Bronchial epithelial cell (primary cell): ENCODE results near the gene FLNB. TPM values are rescaled to one million over a fixed set of nuclear protein-coding genes. Genes with fewer than 3 reads are reported as not detected.

Experiments used
- DNase-seq: peaks from one replicate; pipeline ENCODE4 v3.0.0-alpha.2; 2010; ENCODE audit warnings: low read depth
- FAIRE-seq: peaks from 2 replicates; lab custom pipeline; 2011; peaks lifted over from hg19 to GRCh38; lab: Jason Lieb, UNC
- H3K27me3 ChIP-seq: 2 replicates; pipeline ENCODE4 v1.5.1; 2011; ENCODE audit warnings: low read length; ENCODE audit not compliant: control insufficient read depth, insufficient read depth
- H3K36me3 ChIP-seq: 2 replicates; pipeline ENCODE4 v1.5.1; 2011; ENCODE audit warnings: low read length; ENCODE audit not compliant: control insufficient read depth, insufficient read depth
- H3K4me3 ChIP-seq: 2 replicates; pipeline ENCODE4 v1.5.1; 2011; ENCODE audit warnings: mild to moderate bottlenecking, low read depth, low read length, control low read depth
- total RNA-seq: library from RNA; depleted of rRNA; stranded (reverse); fragments of >200 nt; gene quantifications from 2 replicates; pipeline ENCODE4 v1.2.1, GENCODE V29; 2014
- TF ChIP-seq, protein P1 (sequence below): IDR thresholded peaks from 2 replicates; pipeline ENCODE4 v1.5.1; 2011; ENCODE audit warnings: mild to moderate bottlenecking, moderate library complexity, low read length, control low read depth, inconsistent platforms; ENCODE audit not compliant: insufficient read depth, severe bottlenecking

The FLNB gene
- total RNA-seq, 1 donor from 2014 or later, result 822 TPM

DNA sequence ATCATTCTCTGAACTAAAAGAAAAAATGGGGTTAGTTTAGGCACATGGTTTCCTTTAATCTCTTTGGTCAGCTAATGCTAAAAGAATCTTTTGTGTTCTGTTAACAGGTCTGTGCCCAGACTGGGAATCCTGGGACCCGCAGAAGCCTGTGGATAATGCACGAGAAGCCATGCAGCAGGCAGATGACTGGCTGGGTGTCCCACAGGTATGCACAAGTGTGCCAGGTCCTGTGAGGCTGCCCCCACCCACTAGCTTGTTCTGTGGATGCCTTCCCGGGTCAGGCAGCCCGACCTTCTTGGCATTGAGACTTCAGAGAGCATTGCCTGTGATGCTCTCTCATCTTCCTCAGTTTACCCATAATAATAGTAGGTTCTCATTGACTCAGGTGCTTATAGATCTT lies 70.4 kb downstream of the FLNB start:
- DNase-seq, result no peak
- no peak for FAIRE-seq
- Histone ChIP-seq H3K4me3 (no peak overlapping the region), H3K36me3 (peaks cover 28% of the 10 kb centered on the region), H3K27me3 (no peaks in the 10 kb centered on the region)
- TF ChIP-seq, protein P1, sequence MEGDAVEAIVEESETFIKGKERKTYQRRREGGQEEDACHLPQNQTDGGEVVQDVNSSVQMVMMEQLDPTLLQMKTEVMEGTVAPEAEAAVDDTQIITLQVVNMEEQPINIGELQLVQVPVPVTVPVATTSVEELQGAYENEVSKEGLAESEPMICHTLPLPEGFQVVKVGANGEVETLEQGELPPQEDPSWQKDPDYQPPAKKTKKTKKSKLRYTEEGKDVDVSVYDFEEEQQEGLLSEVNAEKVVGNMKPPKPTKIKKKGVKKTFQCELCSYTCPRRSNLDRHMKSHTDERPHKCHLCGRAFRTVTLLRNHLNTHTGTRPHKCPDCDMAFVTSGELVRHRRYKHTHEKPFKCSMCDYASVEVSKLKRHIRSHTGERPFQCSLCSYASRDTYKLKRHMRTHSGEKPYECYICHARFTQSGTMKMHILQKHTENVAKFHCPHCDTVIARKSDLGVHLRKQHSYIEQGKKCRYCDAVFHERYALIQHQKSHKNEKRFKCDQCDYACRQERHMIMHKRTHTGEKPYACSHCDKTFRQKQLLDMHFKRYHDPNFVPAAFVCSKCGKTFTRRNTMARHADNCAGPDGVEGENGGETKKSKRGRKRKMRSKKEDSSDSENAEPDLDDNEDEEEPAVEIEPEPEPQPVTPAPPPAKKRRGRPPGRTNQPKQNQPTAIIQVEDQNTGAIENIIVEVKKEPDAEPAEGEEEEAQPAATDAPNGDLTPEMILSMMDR, result no peak

DNA sequence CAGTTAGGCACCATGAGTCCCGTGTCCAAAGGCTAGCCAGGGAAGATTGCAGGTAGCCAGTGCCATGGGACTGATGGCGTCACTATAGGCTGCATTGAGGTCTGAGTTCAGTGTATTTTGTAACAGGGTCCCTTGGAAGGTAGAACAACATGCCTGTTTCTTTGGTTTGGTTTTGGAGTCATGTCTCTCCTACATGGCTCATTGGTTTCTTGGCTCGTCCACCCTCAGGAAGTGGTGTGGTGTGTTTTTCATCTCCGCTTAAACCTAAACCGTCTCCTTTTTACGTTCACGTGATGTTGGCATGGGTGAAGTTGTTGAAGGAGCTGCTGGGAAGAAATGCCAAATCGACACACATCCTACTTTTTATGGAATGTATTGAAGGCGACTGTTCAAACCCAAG lies 71.6 kb downstream of the FLNB start:
- Histone ChIP-seq H3K4me3 (no peak overlapping the region), H3K36me3 (peaks cover 28% of the 10 kb centered on the region), H3K27me3 (no peaks in the 10 kb centered on the region)
- FAIRE-seq (no peak), DNase-seq (no peak)
- TF ChIP-seq, protein P1, result no peak

DNA sequence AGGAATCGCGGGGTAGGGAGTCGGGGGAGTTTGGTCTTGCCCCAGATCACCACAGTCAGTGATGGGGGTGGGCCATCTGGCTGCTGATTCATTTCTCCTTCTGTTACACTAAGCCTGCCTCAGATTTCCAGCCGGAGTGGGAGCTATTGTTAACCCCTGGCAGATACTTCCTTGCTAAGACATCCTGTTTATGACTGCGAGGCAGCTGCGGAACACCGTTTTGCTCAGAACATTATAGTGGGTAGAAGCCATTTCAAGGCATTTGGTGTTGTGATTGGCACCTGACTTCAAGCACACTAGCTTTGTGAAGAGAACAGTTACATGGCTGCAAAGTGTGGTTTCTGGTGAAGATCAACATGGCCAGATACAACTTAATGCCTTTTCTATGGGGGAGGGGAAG lies 73.8 kb downstream of the FLNB start:
- H3K27me3 ChIP-seq, result no peaks in the 10 kb centered on the region
- peaks cover 22% of the 10 kb centered on the region for H3K36me3 ChIP-seq
- TF ChIP-seq, protein P1, result no peak
- FAIRE-seq, result no peak
- H3K4me3 ChIP-seq, result no peak overlapping the region
- no peak for DNase-seq

DNA sequence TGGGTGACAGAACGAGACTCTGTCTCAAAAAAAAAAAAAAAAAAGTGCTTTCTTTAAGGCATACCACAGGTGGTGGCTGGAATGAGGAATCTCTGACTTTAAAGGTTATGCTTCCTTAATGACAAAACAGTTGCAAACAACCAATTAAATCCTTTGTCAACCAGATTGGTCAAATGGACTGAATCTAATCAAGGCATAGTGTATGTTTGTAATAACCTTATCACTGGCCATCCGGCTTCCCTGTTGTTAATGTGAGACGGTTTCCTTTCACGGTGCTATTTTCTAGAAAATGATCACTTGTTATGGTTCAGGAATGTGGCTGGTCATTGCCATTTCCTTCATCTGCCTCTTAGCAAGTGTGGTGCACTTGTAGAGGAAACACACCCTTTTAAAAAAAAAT lies 75.9 kb downstream of the FLNB start:
- Histone ChIP-seq H3K4me3 (no peak overlapping the region), H3K36me3 (peaks cover 20% of the 10 kb centered on the region), H3K27me3 (no peaks in the 10 kb centered on the region)
- no peak for DNase-seq
- FAIRE-seq, result no peak
- TF ChIP-seq, protein P1, result no peak

DNA sequence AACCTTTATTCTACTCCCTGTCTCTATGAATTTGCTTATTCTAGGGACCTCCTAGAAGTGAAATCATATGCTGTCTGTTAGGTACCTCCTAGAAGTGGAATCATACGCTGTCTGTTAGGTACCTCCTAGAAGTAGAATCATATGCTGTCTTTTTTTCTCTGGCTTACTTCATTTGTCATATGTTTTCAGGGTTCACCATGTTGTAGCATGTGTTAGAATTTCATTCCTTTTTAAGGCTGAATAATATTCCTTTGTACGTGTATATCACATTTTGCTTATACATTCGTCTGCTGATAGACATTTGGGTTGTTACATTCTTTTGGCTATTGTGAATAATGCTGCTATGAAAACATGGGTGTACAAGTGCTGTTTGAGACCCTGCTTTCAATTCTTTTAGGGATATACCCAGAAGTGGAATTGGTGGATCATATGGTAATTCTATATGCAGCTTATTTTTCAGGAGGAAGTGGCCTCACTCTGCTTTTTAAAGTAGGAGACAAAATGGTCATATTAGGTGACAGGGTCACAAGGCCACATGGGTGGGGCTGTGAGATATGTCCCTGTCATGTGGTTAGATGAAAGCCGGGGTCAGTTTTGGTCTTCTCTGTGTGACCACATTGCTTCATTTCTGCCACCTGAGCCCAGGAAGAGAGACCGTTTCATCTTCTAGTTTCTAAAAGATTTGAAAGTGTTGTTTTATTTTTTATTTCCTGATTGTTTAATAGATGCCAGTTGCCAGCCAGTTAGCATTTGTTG lies 76.7 kb downstream of the FLNB start:
- Histone ChIP-seq H3K36me3 (peaks cover 16% of the 10 kb centered on the region), H3K27me3 (no peaks in the 10 kb centered on the region), H3K4me3 (no peak overlapping the region)
- TF ChIP-seq, protein P1, result no peak
- DNase-seq, result no peak
- no peak for FAIRE-seq

DNA sequence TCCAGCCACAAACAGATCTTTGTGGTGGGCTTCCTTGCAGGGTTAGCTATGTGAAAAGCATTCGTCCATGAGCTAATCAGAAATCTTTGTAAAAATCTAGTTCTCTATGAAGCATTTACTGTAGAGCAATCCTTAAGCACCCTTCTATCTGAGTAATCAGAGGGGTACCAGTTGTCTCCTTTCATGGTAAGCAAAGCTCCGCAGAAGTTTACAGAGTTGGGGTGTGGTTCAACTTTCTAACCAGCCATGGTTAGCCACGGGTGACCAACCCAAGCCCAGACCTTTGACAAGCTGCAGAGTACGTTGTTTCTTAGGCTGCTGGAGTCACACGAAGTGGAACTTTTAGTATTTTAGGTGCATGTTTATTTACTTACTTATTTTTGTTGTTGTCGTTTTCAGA lies 77.4 kb downstream of the FLNB start:
- no peak for FAIRE-seq
- TF ChIP-seq, protein P1, result no peak
- H3K36me3 ChIP-seq, result peaks cover 16% of the 10 kb centered on the region

More for the DNA sequence above, 77.4 kb downstream of the FLNB start:
- Histone ChIP-seq H3K4me3 (no peak overlapping the region), H3K27me3 (no peaks in the 10 kb centered on the region)
- DNase-seq, result no peak
